Measurements from ENCODE around the gene CDC123. TPM values are rescaled to one million over a fixed set of nuclear protein-coding genes. Genes with fewer than 3 reads are reported as not detected.

CDC123 gene
- total RNA-seq, 1 donor from 2014 or later: 107 TPM

GRCh38 chr10:12212454-12212853 is 16.5 kb downstream of the CDC123 start:
- Histone ChIP-seq H3K27me3 (ENCODE audit: insufficient read depth, low read length) (no peaks in the 10 kb centered on the region), H3K4me3 (ENCODE audit: insufficient read depth, low read depth, low read length) (no peak overlapping the region), H3K4me2 (ENCODE audit: low read length) (no peak overlapping the region), H3K27ac (ENCODE audit: low read depth, low read length) (no peak overlapping the region), H2AFZ (ENCODE audit: low read depth, low read length) (no peak overlapping the region), H4K20me1 (ENCODE audit: insufficient read depth, low read length) (peaks cover 33% of the 10 kb centered on the region), H3K4me1 (ENCODE audit: insufficient read depth, low read length) (no peaks in the 10 kb centered on the region), H3K9me3 (ENCODE audit: insufficient read depth, low read depth, low read length) (no peaks in the 10 kb centered on the region), H3K36me3 (ENCODE audit: insufficient read depth, low read length) (peaks cover 47% of the 10 kb centered on the region), H3K79me2 (ENCODE audit: insufficient read depth, low read length) (peaks cover 39% of the 10 kb centered on the region), H3K9ac (ENCODE audit: low read length) (no peak overlapping the region)
- H3K4me1 Mint-ChIP-seq (ENCODE audit: low read depth, unreplicated experiment): peaks cover 6% of the 10 kb centered on the region
- FAIRE-seq (no peak), DNase-seq (ENCODE audit: low read depth) (no peak)
- TF ChIP-seq, protein P1, sequence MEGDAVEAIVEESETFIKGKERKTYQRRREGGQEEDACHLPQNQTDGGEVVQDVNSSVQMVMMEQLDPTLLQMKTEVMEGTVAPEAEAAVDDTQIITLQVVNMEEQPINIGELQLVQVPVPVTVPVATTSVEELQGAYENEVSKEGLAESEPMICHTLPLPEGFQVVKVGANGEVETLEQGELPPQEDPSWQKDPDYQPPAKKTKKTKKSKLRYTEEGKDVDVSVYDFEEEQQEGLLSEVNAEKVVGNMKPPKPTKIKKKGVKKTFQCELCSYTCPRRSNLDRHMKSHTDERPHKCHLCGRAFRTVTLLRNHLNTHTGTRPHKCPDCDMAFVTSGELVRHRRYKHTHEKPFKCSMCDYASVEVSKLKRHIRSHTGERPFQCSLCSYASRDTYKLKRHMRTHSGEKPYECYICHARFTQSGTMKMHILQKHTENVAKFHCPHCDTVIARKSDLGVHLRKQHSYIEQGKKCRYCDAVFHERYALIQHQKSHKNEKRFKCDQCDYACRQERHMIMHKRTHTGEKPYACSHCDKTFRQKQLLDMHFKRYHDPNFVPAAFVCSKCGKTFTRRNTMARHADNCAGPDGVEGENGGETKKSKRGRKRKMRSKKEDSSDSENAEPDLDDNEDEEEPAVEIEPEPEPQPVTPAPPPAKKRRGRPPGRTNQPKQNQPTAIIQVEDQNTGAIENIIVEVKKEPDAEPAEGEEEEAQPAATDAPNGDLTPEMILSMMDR (IDR thresholded peaks at IDR 0.05; ENCODE audit: insufficient read depth, low read depth, low read length): no peak
- TF ChIP-seq EZH2 (IDR thresholded peaks at IDR 0.05; ENCODE audit: insufficient read depth, low read length): no peak
- peaks cover 3% of the 10 kb centered on the region for H3K9me3 Mint-ChIP-seq (ENCODE audit: unreplicated experiment)
- no peaks in the 10 kb centered on the region for H3K27me3 Mint-ChIP-seq (ENCODE audit: low read depth, unreplicated experiment)
- no peak overlapping the region for H3K27ac Mint-ChIP-seq (ENCODE audit: unreplicated experiment)
- H3K36me3 Mint-ChIP-seq (ENCODE audit: low read depth, unreplicated experiment): peaks cover 23% of the 10 kb centered on the region
- H3K4me3 Mint-ChIP-seq (ENCODE audit: unreplicated experiment): no peak overlapping the region

- FAIRE-seq: no peak
- H2AFZ ChIP-seq (ENCODE audit: low read depth, low read length): no peak overlapping the region
- H3K9ac ChIP-seq (ENCODE audit: low read length): no peak overlapping the region
- Mint-ChIP-seq H3K27ac (ENCODE audit: unreplicated experiment) (no peak overlapping the region), H3K4me3 (ENCODE audit: unreplicated experiment) (no peak overlapping the region), H3K27me3 (ENCODE audit: low read depth, unreplicated experiment) (no peaks in the 10 kb centered on the region), H3K4me1 (ENCODE audit: low read depth, unreplicated experiment) (peaks cover 6% of the 10 kb centered on the region), H3K36me3 (ENCODE audit: low read depth, unreplicated experiment) (peaks cover 16% of the 10 kb centered on the region), H3K9me3 (ENCODE audit: unreplicated experiment) (peaks cover 3% of the 10 kb centered on the region)
- peaks cover 30% of the 10 kb centered on the region for H3K79me2 ChIP-seq (ENCODE audit: insufficient read depth, low read length)
- H4K20me1 ChIP-seq (ENCODE audit: insufficient read depth, low read length): peaks cover 21% of the 10 kb centered on the region
- H3K4me1 ChIP-seq (ENCODE audit: insufficient read depth, low read length): no peaks in the 10 kb centered on the region
- no peak overlapping the region for H3K4me2 ChIP-seq (ENCODE audit: low read length)
- no peak overlapping the region for H3K27ac ChIP-seq (ENCODE audit: low read depth, low read length)
- no peak for DNase-seq (ENCODE audit: low read depth)
- TF ChIP-seq, protein P1 (IDR thresholded peaks at IDR 0.05; ENCODE audit: insufficient read depth, low read depth, low read length): no peak
- no peak for TF ChIP-seq EZH2 (IDR thresholded peaks at IDR 0.05; ENCODE audit: insufficient read depth, low read length)
- H3K36me3 ChIP-seq (ENCODE audit: insufficient read depth, low read length): peaks cover 46% of the 10 kb centered on the region
- H3K27me3 ChIP-seq (ENCODE audit: insufficient read depth, low read length): no peaks in the 10 kb centered on the region
- no peak overlapping the region for H3K4me3 ChIP-seq (ENCODE audit: insufficient read depth, low read depth, low read length)
- no peaks in the 10 kb centered on the region for H3K9me3 ChIP-seq (ENCODE audit: insufficient read depth, low read depth, low read length)
Observed at GRCh38 chr10:12213621-12214020, 17.6 kb downstream of the CDC123 start.

- Histone ChIP-seq H3K4me2 (ENCODE audit: low read length) (no peak overlapping the region), H3K9me3 (ENCODE audit: insufficient read depth, low read depth, low read length) (no peaks in the 10 kb centered on the region), H4K20me1 (ENCODE audit: insufficient read depth, low read length) (peaks cover 17% of the 10 kb centered on the region), H3K36me3 (ENCODE audit: insufficient read depth, low read length) (peaks cover 46% of the 10 kb centered on the region), H3K4me1 (ENCODE audit: insufficient read depth, low read length) (no peaks in the 10 kb centered on the region), H3K27me3 (ENCODE audit: insufficient read depth, low read length) (no peaks in the 10 kb centered on the region), H3K27ac (ENCODE audit: low read depth, low read length) (no peak overlapping the region), H3K4me3 (ENCODE audit: insufficient read depth, low read depth, low read length) (no peak overlapping the region), H2AFZ (ENCODE audit: low read depth, low read length) (no peak overlapping the region), H3K9ac (ENCODE audit: low read length) (peak overlapping the region; percentile 24), H3K79me2 (ENCODE audit: insufficient read depth, low read length) (peaks cover 29% of the 10 kb centered on the region)
- TF ChIP-seq, protein P1 (IDR thresholded peaks at IDR 0.05; ENCODE audit: insufficient read depth, low read depth, low read length): no peak
- no peak for TF ChIP-seq EZH2 (IDR thresholded peaks at IDR 0.05; ENCODE audit: insufficient read depth, low read length)
- DNase-seq (ENCODE audit: low read depth) (no peak), FAIRE-seq (no peak)
- peaks cover 3% of the 10 kb centered on the region for H3K9me3 Mint-ChIP-seq (ENCODE audit: unreplicated experiment)
- no peak overlapping the region for H3K27ac Mint-ChIP-seq (ENCODE audit: unreplicated experiment)
- H3K4me3 Mint-ChIP-seq (ENCODE audit: unreplicated experiment): no peak overlapping the region
- H3K36me3 Mint-ChIP-seq (ENCODE audit: low read depth, unreplicated experiment): peaks cover 17% of the 10 kb centered on the region
- H3K4me1 Mint-ChIP-seq (ENCODE audit: low read depth, unreplicated experiment): peaks cover 6% of the 10 kb centered on the region
- no peaks in the 10 kb centered on the region for H3K27me3 Mint-ChIP-seq (ENCODE audit: low read depth, unreplicated experiment)
Observed at GRCh38 chr10:12214093-12214492, 18.1 kb downstream of the CDC123 start.

All from astrocyte (in vitro differentiated cells and primary cell).